Measurements from ENCODE around the gene FAM193A.

DNA sequence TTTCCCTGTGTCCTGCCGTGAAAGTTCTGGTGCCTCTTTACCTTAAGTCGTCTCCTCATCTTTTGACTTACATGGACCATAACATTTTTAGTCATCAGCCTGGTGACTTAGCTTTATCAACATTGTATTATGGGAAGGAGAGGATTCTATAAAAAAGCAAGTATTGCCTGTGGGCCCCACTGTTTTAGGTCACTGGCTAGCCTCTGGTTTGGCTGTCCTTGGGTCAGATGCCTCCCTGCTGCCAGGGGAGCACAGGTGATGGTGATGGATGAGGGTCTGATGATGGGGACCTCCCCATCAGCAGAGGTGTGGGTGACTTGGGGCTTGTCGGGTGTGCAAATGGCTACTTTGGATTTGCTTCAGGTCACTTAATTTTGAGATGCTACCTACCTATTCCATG lies 51.8 kb downstream of the FAM193A start:
- TF ChIP-seq, protein P1, sequence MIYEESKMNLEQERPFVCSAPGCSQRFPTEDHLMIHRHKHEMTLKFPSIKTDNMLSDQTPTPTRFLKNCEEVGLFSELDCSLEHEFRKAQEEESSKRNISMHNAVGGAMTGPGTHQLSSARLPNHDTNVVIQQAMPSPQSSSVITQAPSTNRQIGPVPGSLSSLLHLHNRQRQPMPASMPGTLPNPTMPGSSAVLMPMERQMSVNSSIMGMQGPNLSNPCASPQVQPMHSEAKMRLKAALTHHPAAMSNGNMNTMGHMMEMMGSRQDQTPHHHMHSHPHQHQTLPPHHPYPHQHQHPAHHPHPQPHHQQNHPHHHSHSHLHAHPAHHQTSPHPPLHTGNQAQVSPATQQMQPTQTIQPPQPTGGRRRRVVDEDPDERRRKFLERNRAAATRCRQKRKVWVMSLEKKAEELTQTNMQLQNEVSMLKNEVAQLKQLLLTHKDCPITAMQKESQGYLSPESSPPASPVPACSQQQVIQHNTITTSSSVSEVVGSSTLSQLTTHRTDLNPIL (CRISPR knock-in tag; IDR thresholded peaks at IDR 0.05; ENCODE audit: low read depth): no peak
- no peak for TF ChIP-seq ARNTL (CRISPR knock-in tag; IDR thresholded peaks at IDR 0.05; ENCODE audit: borderline replicate concordance, low read depth)
- no peak for TF ChIP-seq CSDC2 (CRISPR knock-in tag; IDR thresholded peaks at IDR 0.05)
